IPS-18c (cell line): ENCODE results near the gene DLG2.

Experiments
- H3K4me3 ChIP-seq: 2 replicates; pipeline ENCODE4 v1.7.0; 2013; ENCODE audit warnings: low read depth, mild to moderate bottlenecking, low read length, moderate library complexity; ENCODE audit not compliant: insufficient read depth
- H3K9me3 ChIP-seq: one replicate; pipeline ENCODE4 v1.6.1; 2013; ENCODE audit warnings: mild to moderate bottlenecking, low read length, moderate library complexity; ENCODE audit not compliant: control insufficient read depth, insufficient read depth

The DLG2 gene

GRCh38 chr11:84906995-84907394 is 720.1 kb downstream of the DLG2 start:
- no peak overlapping the region for H3K4me3 ChIP-seq
- H3K9me3 ChIP-seq, result no peaks in the 10 kb centered on the region

GRCh38 chr11:84905411-84905810 is 721.7 kb downstream of the DLG2 start:
- H3K9me3 ChIP-seq, result no peaks in the 10 kb centered on the region
- no peak overlapping the region for H3K4me3 ChIP-seq

- H3K4me3 ChIP-seq, result no peak overlapping the region
- H3K9me3 ChIP-seq, result no peaks in the 10 kb centered on the region
These were observed 724.7 kb downstream of the DLG2 start for GRCh38 chr11:84902445-84902844.

- no peak overlapping the region for H3K4me3 ChIP-seq
- no peaks in the 10 kb centered on the region for H3K9me3 ChIP-seq
These were observed 725.2 kb downstream of the DLG2 start for GRCh38 chr11:84901991-84902390.

- Histone ChIP-seq H3K9me3 (no peaks in the 10 kb centered on the region), H3K4me3 (no peak overlapping the region)
These were observed 727.4 kb downstream of the DLG2 start for GRCh38 chr11:84899740-84900139.

GRCh38 chr11:84899134-84899533 is 728.0 kb downstream of the DLG2 start:
- no peaks in the 10 kb centered on the region for H3K9me3 ChIP-seq
- H3K4me3 ChIP-seq, result no peak overlapping the region

GRCh38 chr11:84894666-84895065 is 732.5 kb downstream of the DLG2 start:
- Histone ChIP-seq H3K4me3 (no peak overlapping the region), H3K9me3 (no peaks in the 10 kb centered on the region)

- Histone ChIP-seq H3K9me3 (no peaks in the 10 kb centered on the region), H3K4me3 (no peak overlapping the region)
These were observed 736.5 kb downstream of the DLG2 start for GRCh38 chr11:84890676-84891075.

- Histone ChIP-seq H3K4me3 (no peak overlapping the region), H3K9me3 (no peaks in the 10 kb centered on the region)
These were observed 737.6 kb downstream of the DLG2 start for GRCh38 chr11:84889556-84889955.

- Histone ChIP-seq H3K9me3 (no peaks in the 10 kb centered on the region), H3K4me3 (no peak overlapping the region)
These were observed 740.0 kb downstream of the DLG2 start for GRCh38 chr11:84887055-84887629.

- no peak overlapping the region for H3K4me3 ChIP-seq
- H3K9me3 ChIP-seq, result no peaks in the 10 kb centered on the region
These were observed 740.8 kb downstream of the DLG2 start for GRCh38 chr11:84886344-84886743.

- no peaks in the 10 kb centered on the region for H3K9me3 ChIP-seq
- H3K4me3 ChIP-seq, result no peak overlapping the region
These were observed 742.3 kb downstream of the DLG2 start for GRCh38 chr11:84884836-84885235.

GRCh38 chr11:84882056-84882455 is 745.1 kb downstream of the DLG2 start:
- no peaks in the 10 kb centered on the region for H3K9me3 ChIP-seq
- H3K4me3 ChIP-seq, result no peak overlapping the region

- Histone ChIP-seq H3K4me3 (no peak overlapping the region), H3K9me3 (peaks cover 2% of the 10 kb centered on the region)
These were observed 756.0 kb downstream of the DLG2 start for GRCh38 chr11:84871116-84871515.

- H3K4me3 ChIP-seq, result no peak overlapping the region
- H3K9me3 ChIP-seq, result peaks cover 2% of the 10 kb centered on the region
These were observed 756.7 kb downstream of the DLG2 start for GRCh38 chr11:84870486-84870885.

GRCh38 chr11:84866922-84867321 is 760.2 kb downstream of the DLG2 start:
- H3K9me3 ChIP-seq, result peaks cover 2% of the 10 kb centered on the region

GRCh38 chr11:84865791-84866535 is 761.2 kb downstream of the DLG2 start:
- Histone ChIP-seq H3K9me3 (no peaks in the 10 kb centered on the region), H3K4me3 (no peak overlapping the region)

More at GRCh38 chr11:84866922-84867321, 760.2 kb downstream of the DLG2 start:
- H3K4me3 ChIP-seq, result no peak overlapping the region

- Histone ChIP-seq H3K4me3 (no peak overlapping the region), H3K9me3 (no peaks in the 10 kb centered on the region)
These were observed 761.9 kb downstream of the DLG2 start for GRCh38 chr11:84865257-84865656.

- no peak overlapping the region for H3K4me3 ChIP-seq
- H3K9me3 ChIP-seq, result no peaks in the 10 kb centered on the region
These were observed 769.4 kb downstream of the DLG2 start for GRCh38 chr11:84857746-84858145.
